ENCODE data around the gene BEND7.

GRCh38 chr10:13525663-13526062, 3.2 kb downstream of the BEND7 start:
- TF ChIP-seq CTCF (IDR thresholded peaks at IDR 0.05) (no peak), POLR2AphosphoS5 (IDR thresholded peaks at IDR 0.05) (no peak), POLR2A (IDR thresholded peaks at IDR 0.05) (no peak)
